Lower lobe of right lung (tissue), 2 donors: ENCODE data around the gene OR51A2. TPM values are rescaled to one million over a fixed set of nuclear protein-coding genes. Genes with fewer than 3 reads are reported as not detected.

Experiments used
- ATAC-seq, 2 donors: fragments of 200-7000 bp; cut with Tn5 transposase; one replicate each; pipeline ENCODE4 v1.9.1; 2020 to 2022; ENCODE audit warnings: mild to moderate bottlenecking in 2 of 2, moderate library complexity in 2 of 2
- DNase-seq: peaks from one replicate; pipeline ENCODE4 v3.0.0-alpha.2; 2020
- H3K27ac ChIP-seq: fragments of 200-600 bp; one replicate; pipeline ENCODE4 v1.8.0; 2022
- H3K27me3 ChIP-seq: fragments of 200-600 bp; one replicate; pipeline ENCODE4 v1.8.0; 2022; ENCODE audit warnings: low read depth
- H3K36me3 ChIP-seq: fragments of 200-600 bp; one replicate; pipeline ENCODE4 v1.8.0; 2022; ENCODE audit warnings: mild to moderate bottlenecking
- H3K4me1 ChIP-seq: fragments of 200-600 bp; one replicate; pipeline ENCODE4 v1.8.0; 2022
- H3K4me3 ChIP-seq: fragments of 200-600 bp; one replicate; pipeline ENCODE4 v1.8.0; 2022; ENCODE audit warnings: mild to moderate bottlenecking
- H3K9me3 ChIP-seq: fragments of 200-600 bp; one replicate; pipeline ENCODE4 v1.8.0; 2022
- CTCF ChIP-seq: fragments of 200-600 bp; IDR thresholded peaks from one replicate; pipeline ENCODE4 v1.8.0; 2022; ENCODE audit warnings: antibody characterized with exemption, mild to moderate bottlenecking
- intact Hi-C: fragments of 100-400 bp; cut with DNase I; formaldehyde crosslinking; loops from one replicate; pipeline ENCODE4 v1.11.0; 2022
- total RNA-seq: library from RNA; stranded (reverse); fragmentation: NEBNext Ultra II Directional; extraction: Animal tissue kit (Norgen Biotek cat#: 25700); gene quantifications from one replicate; pipeline ENCODE4 v1.2.1, GENCODE V29; 2021
- donor health status: DM: no; HTN: yes; CAD: no; lungs with severe emphysema.

The OR51A2 gene
- total RNA-seq, 1 donor from 2014 or later: not detected

- no peak for DNase-seq
Observed at GRCh38 chr11:4922304-4922703, 33.2 kb downstream of the OR51A2 start.

GRCh38 chr11:4921796-4922195 lies 33.7 kb downstream of the OR51A2 start:
- TF ChIP-seq CTCF: no peak
- Histone ChIP-seq H3K4me1 (no peaks in the 10 kb centered on the region), H3K4me3 (no peak overlapping the region), H3K36me3 (no peaks in the 10 kb centered on the region), H3K9me3 (no peaks in the 10 kb centered on the region), H3K27ac (no peak overlapping the region), H3K27me3 (no peaks in the 10 kb centered on the region)
- intact Hi-C loops: no loop called here
- no peak for ATAC-seq
- DNase-seq: no peak

More at GRCh38 chr11:4922304-4922703, 33.2 kb downstream of the OR51A2 start:
- H3K27ac ChIP-seq: no peak overlapping the region
- intact Hi-C loops: no loop called here
- H3K36me3 ChIP-seq: no peaks in the 10 kb centered on the region
- no peak for TF ChIP-seq CTCF
- no peak for ATAC-seq
- no peaks in the 10 kb centered on the region for H3K27me3 ChIP-seq
- H3K4me3 ChIP-seq: no peak overlapping the region
- H3K9me3 ChIP-seq: no peaks in the 10 kb centered on the region
- H3K4me1 ChIP-seq: no peaks in the 10 kb centered on the region

- DNase-seq (no peak), ATAC-seq (no peak)
- intact Hi-C loops: no loop called here
- no peak for TF ChIP-seq CTCF
- Histone ChIP-seq H3K27me3 (no peaks in the 10 kb centered on the region), H3K4me3 (no peak within 1 kb of the TSS), H3K9me3 (no peaks in the 10 kb centered on the region), H3K27ac (no peak within 1 kb of the TSS), H3K36me3 (no peaks in the 10 kb centered on the region), H3K4me1 (no peaks in the 10 kb centered on the region)
Observed at GRCh38 chr11:4919250-4919649, 36.3 kb downstream of the OR51A2 start, which contains the start of gene OR51G2. OR51G2 (minus strand) TSS chr11:4919350; CDS start chr11:4915663, 3,687 bp downstream.

GRCh38 chr11:4916581-4916980 lies 38.9 kb downstream of the OR51A2 start:
- no peak overlapping the region for H3K27ac ChIP-seq
- H3K36me3 ChIP-seq: no peaks in the 10 kb centered on the region
- no peaks in the 10 kb centered on the region for H3K27me3 ChIP-seq
- intact Hi-C loops: no loop called here
- no peak for TF ChIP-seq CTCF
- no peaks in the 10 kb centered on the region for H3K4me1 ChIP-seq
- no peaks in the 10 kb centered on the region for H3K9me3 ChIP-seq
- ATAC-seq (no peak), DNase-seq (no peak)
- no peak overlapping the region for H3K4me3 ChIP-seq

Other genes starting within 250 kb of the OR51A2 start
- gene OR51F1, start 185.8 kb downstream of the OR51A2 start, total RNA-seq: not detected
- not detected for gene OR52R1, start 151.3 kb downstream of the OR51A2 start, total RNA-seq
- not detected for gene OR51F2, start 134.4 kb downstream of the OR51A2 start, total RNA-seq
- not detected for gene OR51S1, start 106.5 kb downstream of the OR51A2 start, total RNA-seq
- not detected for gene OR51T1, start 73.8 kb downstream of the OR51A2 start, total RNA-seq
- not detected for gene OR51A7, start 51.9 kb downstream of the OR51A2 start, total RNA-seq
- gene OR51G2, start 36.4 kb downstream of the OR51A2 start, total RNA-seq: not detected
- gene OR51G1, start 31.4 kb downstream of the OR51A2 start, total RNA-seq: not detected
- gene OR51A4, start 8.1 kb downstream of the OR51A2 start, total RNA-seq: not detected
- not detected for gene OR51L1, start 39.1 kb upstream of the OR51A2 start, total RNA-seq
- gene OR52J3, start 90.8 kb upstream of the OR51A2 start, total RNA-seq: not detected
- not detected for gene OR52E2, start 103.9 kb upstream of the OR51A2 start, total RNA-seq
- not detected for gene OR52E1, start 113.9 kb upstream of the OR51A2 start, total RNA-seq
- not detected for gene OR52A5, start 182.6 kb upstream of the OR51A2 start, total RNA-seq
- gene OR52A1, start 199.0 kb upstream of the OR51A2 start, total RNA-seq: not detected
- gene OR51V1, start 245.0 kb upstream of the OR51A2 start, total RNA-seq: not detected